ENCODE results near the gene ERVFRD-1. TPM values are rescaled to one million over a fixed set of nuclear protein-coding genes. Genes with fewer than 3 reads are reported as not detected.

ERVFRD-1 gene
- total and polyA plus RNA-seq, 2 of the 13 experiments (the other 11 are each of a cell fraction or from before 2014, with no cell fraction given): not detected

DNA sequence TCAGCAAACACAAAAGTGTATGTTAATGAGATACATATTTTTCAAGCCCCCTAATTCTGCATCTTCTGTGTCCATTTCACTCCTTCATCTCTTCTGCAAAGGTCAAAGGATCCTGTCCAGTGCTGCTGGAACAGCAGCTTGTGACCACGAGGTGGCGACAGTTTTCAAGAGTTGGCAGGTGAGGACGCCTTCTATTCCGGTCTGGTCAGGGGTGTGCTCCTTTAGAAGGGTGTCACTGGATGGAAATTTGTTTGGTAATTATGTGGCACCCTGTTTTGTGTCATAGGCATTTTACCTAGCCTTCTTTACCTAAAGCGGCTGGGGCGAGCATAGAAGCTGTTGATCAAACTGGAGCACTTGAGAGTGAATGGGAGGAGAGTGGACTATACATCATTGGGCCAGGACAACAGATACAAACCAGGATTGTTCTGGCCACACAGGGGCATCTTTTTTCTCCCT lies 32.9 kb upstream of the ERVFRD-1 start (continued):
- TF ChIP-seq HNF1A (IDR thresholded peaks at IDR 0.05; ENCODE audit: low read depth) (no peak), HNF1A (CRISPR knock-in tag; IDR thresholded peaks at IDR 0.05; ENCODE audit: borderline replicate concordance) (no peak), RCOR2 (CRISPR knock-in tag; IDR thresholded peaks at IDR 0.05) (0 out of 2 replicates have a peak, but pooled peaks have one; percentile 25), RBM22 (optimal IDR thresholded peaks at IDR 0.05; ENCODE audit: low read length) (no peak), FOXK1 (CRISPR knock-in tag; IDR thresholded peaks at IDR 0.05; ENCODE audit: borderline replicate concordance, low read depth) (0 out of 2 replicates have a peak, but pooled peaks have one; percentile 40), NFE2 (CRISPR knock-in tag; IDR thresholded peaks at IDR 0.05) (no peak), RFXAP (CRISPR knock-in tag; IDR thresholded peaks at IDR 0.05; ENCODE audit: borderline replicate concordance) (no peak), RXRB (CRISPR knock-in tag; IDR thresholded peaks at IDR 0.05; ENCODE audit: borderline replicate concordance) (peak; percentile 59; the same call in 1 of the 2 replicates), TARDBP (CRISPR knock-in tag; IDR thresholded peaks at IDR 0.05) (no peak), ETV5 (CRISPR knock-in tag; IDR thresholded peaks at IDR 0.05; ENCODE audit: borderline replicate concordance) (peak; percentile 69; the same call in 1 of the 2 replicates), ZSCAN12 (CRISPR knock-in tag; IDR thresholded peaks at IDR 0.05) (no peak), ZFP90 (CRISPR knock-in tag; IDR thresholded peaks at IDR 0.05; ENCODE audit: borderline replicate concordance) (0 out of 2 replicates have a peak, but pooled peaks have one; percentile 27), SRY (CRISPR knock-in tag; IDR thresholded peaks at IDR 0.05) (no peak)
- TF ChIP-seq, protein P1, sequence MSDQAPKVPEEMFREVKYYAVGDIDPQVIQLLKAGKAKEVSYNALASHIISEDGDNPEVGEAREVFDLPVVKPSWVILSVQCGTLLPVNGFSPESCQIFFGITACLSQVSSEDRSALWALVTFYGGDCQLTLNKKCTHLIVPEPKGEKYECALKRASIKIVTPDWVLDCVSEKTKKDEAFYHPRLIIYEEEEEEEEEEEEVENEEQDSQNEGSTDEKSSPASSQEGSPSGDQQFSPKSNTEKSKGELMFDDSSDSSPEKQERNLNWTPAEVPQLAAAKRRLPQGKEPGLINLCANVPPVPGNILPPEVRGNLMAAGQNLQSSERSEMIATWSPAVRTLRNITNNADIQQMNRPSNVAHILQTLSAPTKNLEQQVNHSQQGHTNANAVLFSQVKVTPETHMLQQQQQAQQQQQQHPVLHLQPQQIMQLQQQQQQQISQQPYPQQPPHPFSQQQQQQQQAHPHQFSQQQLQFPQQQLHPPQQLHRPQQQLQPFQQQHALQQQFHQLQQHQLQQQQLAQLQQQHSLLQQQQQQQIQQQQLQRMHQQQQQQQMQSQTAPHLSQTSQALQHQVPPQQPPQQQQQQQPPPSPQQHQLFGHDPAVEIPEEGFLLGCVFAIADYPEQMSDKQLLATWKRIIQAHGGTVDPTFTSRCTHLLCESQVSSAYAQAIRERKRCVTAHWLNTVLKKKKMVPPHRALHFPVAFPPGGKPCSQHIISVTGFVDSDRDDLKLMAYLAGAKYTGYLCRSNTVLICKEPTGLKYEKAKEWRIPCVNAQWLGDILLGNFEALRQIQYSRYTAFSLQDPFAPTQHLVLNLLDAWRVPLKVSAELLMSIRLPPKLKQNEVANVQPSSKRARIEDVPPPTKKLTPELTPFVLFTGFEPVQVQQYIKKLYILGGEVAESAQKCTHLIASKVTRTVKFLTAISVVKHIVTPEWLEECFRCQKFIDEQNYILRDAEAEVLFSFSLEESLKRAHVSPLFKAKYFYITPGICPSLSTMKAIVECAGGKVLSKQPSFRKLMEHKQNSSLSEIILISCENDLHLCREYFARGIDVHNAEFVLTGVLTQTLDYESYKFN (CRISPR knock-in tag; conservative IDR thresholded peaks at IDR 0.05): no peak; the same call in 1 of the 2 replicates
- TF ChIP-seq, protein P2, sequence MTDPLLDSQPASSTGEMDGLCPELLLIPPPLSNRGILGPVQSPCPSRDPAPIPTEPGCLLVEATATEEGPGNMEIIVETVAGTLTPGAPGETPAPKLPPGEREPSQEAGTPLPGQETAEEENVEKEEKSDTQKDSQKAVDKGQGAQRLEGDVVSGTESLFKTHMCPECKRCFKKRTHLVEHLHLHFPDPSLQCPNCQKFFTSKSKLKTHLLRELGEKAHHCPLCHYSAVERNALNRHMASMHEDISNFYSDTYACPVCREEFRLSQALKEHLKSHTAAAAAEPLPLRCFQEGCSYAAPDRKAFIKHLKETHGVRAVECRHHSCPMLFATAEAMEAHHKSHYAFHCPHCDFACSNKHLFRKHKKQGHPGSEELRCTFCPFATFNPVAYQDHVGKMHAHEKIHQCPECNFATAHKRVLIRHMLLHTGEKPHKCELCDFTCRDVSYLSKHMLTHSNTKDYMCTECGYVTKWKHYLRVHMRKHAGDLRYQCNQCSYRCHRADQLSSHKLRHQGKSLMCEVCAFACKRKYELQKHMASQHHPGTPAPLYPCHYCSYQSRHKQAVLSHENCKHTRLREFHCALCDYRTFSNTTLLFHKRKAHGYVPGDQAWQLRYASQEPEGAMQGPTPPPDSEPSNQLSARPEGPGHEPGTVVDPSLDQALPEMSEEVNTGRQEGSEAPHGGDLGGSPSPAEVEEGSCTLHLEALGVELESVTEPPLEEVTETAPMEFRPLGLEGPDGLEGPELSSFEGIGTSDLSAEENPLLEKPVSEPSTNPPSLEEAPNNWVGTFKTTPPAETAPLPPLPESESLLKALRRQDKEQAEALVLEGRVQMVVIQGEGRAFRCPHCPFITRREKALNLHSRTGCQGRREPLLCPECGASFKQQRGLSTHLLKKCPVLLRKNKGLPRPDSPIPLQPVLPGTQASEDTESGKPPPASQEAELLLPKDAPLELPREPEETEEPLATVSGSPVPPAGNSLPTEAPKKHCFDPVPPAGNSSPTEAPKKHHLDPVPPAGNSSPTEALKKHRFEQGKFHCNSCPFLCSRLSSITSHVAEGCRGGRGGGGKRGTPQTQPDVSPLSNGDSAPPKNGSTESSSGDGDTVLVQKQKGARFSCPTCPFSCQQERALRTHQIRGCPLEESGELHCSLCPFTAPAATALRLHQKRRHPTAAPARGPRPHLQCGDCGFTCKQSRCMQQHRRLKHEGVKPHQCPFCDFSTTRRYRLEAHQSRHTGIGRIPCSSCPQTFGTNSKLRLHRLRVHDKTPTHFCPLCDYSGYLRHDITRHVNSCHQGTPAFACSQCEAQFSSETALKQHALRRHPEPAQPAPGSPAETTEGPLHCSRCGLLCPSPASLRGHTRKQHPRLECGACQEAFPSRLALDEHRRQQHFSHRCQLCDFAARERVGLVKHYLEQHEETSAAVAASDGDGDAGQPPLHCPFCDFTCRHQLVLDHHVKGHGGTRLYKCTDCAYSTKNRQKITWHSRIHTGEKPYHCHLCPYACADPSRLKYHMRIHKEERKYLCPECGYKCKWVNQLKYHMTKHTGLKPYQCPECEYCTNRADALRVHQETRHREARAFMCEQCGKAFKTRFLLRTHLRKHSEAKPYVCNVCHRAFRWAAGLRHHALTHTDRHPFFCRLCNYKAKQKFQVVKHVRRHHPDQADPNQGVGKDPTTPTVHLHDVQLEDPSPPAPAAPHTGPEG (CRISPR knock-in tag; IDR thresholded peaks at IDR 0.05): no peak
- TF ChIP-seq, protein P3, sequence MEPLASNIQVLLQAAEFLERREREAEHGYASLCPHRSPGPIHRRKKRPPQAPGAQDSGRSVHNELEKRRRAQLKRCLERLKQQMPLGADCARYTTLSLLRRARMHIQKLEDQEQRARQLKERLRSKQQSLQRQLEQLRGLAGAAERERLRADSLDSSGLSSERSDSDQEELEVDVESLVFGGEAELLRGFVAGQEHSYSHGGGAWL (CRISPR knock-in tag; IDR thresholded peaks at IDR 0.05): no peak

Measured in HepG2 (cell line).